Measurements from ENCODE around the gene VWA7. TPM values are rescaled to one million over a fixed set of nuclear protein-coding genes. Genes with fewer than 3 reads are reported as not detected.
A peak's percentile ranks its signal among the peaks of the same experiment; 100 is the strongest.

Gene VWA7
- total RNA-seq, 1 experiment from 2014 or later = 0.36 TPM

DNA sequence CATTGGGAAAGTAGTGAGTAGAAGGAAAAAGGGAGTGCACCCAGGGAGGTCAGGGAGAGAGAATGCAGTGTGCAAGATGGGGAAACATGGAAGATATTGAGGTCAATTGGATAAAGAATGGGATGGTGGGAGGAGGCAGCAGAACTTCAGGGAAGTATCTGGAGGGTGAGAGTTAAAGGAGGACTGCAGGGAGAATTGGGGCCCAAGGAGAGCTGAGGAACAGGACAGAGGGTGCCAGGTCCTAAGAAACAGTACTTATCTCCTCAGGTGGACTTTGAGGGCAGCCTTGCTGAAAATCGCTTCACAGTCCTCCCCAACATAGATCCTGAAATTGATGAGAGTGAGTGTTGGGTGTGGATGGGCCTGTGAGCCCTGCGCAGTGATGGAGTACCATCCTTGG, 18.8 kb downstream of the VWA7 start:
- DNase-seq (ENCODE audit: low read depth) = no peak

GRCh38 chr6:31752739-31753319, 24.3 kb downstream of the VWA7 start:
- DNase-seq (ENCODE audit: low read depth) = peak; percentile 65

- DNase-seq (ENCODE audit: low read depth) = no peak
Observed at GRCh38 chr6:31750411-31751022, 26.6 kb downstream of the VWA7 start.

DNA sequence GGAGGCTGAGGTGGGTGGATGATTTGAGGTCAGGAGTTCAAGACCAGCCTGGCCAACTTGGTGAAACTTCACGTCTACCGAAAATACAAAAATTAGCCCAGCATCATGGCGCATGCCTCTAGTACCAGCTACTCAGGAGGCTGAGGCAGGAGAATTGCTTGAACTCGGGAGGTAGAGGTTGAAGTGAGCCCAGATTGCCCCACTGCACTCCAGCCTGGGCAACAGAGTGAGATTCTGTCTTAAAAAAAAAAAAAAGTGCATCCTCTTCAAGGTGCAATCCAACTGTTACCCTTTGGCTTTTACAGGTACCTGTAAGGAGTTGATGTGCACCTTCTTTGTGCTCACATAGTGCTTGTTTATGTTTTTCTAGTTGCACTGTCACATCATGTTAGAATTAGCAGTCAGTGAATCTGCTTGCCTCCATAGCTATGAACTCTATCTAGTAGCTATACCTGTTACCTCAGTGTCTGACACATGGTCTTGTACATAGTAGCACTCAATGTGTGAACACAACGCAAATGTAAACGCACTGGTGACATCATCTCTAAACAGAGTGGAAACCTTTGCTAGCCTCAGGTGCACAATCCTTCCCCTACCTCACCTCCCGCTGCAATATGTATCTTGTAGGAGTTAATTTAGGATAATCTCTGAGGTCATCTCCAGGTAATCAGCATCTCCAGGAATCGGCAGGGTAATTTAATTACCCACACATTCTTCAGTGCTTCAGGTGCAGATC, 27.7 kb downstream of the VWA7 start:
- no peak for DNase-seq (ENCODE audit: low read depth)

DNA sequence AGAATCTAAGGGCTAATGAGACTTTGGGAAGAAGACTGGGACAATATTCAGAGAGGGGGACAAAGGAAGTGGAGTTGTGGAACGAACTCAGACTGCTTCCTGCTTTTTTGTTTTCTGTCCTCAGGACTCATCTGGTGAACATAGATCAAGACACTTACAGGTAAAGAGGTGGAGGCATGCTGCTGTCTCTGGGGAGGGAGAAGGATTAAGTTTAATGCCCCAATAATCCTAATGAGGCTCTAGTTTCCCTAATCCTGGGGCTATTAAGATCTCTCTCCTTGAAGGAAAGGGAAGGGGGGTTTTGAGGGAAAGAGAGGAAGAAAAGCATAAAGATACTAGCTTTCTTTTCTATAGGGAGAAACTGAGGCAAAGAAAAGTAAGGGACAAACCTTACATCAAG, 32.7 kb downstream of the VWA7 start:
- no peak for DNase-seq (ENCODE audit: low read depth)

- no peak for DNase-seq (ENCODE audit: low read depth)
Observed at GRCh38 chr6:31742894-31743293, 34.2 kb downstream of the VWA7 start.

GRCh38 chr6:31741815-31742214, 35.3 kb downstream of the VWA7 start:
- DNase-seq (ENCODE audit: low read depth) = no peak

DNA sequence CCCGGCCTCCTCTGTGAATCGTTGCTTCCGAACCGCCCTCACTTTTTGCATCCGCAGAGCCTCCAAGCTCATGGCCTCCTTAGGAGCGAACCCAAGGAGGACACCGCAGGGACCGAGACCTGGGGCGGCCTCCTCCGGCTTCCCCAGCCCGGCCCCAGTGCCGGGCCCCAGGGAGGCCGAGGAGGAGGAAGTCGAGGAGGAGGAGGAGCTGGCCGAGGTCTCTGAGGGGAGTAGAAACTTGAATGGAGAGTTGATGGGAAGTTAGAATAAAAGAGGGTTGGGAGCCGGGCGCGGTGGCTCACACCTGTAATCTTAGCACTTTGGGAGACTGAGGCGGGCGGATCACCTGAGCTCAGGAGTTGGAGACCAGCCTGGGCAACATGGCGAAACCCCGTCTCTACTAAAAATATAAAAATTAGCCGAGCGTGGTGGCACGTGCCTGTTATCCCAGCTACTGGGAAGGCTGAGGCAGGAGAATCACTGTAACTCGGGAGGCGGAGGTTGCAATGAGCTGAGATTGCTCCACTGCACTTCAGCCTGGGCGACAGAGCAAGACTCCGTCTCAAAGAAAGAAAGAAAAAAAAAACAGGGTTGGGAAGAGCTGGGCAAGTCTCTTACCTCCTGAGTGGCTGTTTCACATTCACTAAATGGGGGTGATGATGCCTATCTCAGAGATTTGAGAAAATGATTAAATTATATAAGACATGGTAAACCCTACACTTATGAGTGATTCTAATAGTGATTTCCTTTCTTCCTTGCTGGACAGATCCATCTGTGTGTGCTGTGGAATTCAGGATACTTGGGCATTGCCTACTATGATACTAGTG, 36.5 kb downstream of the VWA7 start:
- no peak for DNase-seq (ENCODE audit: low read depth)

DNA sequence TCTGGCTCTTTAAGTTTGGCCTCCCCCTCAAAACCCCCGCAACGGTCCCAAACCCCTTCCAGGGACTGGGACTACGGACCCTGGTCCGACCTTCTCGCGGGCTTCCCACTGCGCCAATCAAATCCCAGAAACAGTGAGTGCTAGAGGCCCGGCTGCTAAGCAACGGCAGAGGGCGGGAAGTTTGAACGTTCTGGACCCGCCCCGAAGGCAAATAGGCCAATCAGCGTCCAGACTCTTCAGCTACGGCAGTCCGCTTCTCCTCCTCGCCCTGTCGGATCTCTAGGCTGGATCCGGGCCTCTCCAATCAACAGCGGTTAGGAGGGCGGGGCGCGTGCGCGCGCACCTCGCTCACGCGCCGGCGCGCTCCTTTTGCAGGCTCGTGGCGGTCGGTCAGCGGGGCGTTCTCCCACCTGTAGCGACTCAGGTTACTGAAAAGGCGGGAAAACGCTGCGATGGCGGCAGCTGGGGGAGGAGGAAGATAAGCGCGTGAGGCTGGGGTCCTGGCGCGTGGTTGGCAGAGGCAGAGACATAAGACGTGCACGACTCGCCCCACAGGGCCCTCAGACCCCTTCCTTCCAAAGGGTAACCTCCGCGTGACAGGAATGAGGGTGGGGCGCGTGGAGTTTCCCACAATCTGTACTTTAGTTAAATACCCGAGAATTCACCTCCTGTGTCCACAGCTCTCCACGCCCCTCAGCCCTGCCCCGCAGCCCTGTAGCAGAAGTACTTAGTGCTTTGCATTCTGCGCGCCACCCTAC, 37.3 kb downstream of the VWA7 start, which contains the start of gene MSH5:
Gene MSH5, plus strand, starts transcription at position 367 of the 758 bp plus-strand sequence. CDS start 462 bp downstream, outside the sequence.
- DNase-seq (ENCODE audit: low read depth) = peak; percentile 100

DNA sequence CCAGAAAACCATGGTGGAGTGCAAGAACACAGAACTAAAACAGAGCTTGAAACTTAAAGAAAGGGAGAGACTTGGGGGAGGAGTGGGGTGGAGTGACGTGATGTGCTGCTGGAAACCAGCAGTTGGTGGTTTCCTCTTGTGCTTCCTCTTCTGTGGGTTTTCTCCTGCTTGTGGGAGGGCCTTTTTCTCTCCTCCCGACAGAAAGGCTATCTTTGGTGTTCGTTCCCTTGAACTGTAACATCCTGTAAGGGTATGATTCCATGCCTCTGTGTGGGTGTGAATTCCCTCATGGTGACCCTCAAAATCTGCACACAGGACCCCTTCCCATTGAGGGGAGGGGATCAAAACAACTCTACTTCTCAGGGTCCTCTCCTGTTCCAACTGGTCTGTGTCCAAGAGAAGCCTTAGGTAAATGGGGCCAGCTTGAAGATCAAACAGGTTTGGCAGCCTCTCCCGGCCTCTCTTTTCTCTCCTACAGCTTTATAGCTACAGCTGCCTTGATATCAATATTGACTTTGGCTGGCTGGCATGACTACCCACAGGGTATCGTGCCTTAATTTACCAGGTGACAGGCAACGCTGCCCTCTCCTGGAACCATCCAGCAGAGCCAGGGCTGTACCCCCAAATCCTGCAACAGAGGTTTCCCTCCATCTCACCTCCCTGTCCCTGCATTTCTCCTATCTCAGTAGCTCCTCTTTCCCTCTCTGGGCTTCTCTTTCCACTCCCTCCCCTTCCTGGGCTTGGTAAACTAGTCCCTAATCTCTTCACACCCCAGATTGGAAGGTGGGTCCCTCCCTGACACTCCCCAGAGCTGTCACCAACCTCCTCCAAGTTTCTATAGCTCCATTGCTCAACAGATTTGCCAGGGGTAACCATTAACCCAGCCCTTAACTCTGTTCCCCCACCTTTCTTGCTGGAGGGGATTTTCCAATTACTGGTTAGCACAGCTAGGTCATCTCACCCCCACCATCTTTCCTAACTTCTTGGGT, 38.8 kb downstream of the VWA7 start:
- peak; percentile 89 for DNase-seq (ENCODE audit: low read depth)

DNA sequence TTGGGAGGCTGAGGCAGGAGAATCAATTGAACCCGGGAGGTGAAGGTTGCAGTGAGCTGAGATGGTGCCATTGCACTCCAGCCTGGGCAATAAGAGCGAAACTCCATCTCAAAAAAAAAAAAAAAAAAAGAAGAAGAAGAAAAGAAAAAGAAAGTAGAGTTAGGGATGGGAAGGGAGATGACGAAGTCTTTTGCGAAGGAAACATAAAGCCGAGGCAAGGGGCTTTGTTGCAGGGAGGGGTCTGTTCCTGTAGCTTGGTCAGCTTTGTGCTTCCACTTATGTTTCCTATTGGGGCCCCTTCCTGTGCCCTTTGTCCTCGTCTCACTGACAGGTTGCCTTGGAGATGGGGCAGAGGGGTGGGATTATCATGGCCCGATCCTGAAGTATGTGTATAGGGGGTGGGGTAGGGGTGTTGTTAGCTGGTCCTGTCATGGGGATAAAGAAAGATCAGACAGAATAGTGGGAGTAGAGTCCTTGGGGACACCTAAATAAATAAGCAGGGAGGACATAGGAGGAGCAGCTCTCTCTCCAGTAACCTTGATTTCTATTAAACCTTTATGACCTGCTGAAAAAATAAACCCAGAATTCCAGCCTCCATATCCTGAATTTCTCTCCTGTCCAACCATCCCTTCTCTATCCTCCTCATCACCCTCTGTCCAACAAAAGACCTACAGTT, 39.7 kb downstream of the VWA7 start:
- peak; percentile 11 for DNase-seq (ENCODE audit: low read depth)

- no peak for DNase-seq (ENCODE audit: low read depth)
Observed at GRCh38 chr6:31736768-31737314, 40.3 kb downstream of the VWA7 start.

GRCh38 chr6:31736021-31736767, 40.9 kb downstream of the VWA7 start, which contains the start of gene CLIC1:
Gene CLIC1 (minus strand): TSS chr6:31736530. CDS start chr6:31736300, 230 bp downstream.
- peak; percentile 88 for DNase-seq (ENCODE audit: low read depth)

- DNase-seq (ENCODE audit: low read depth) = peak; percentile 80
Observed at GRCh38 chr6:31734821-31735406, 42.2 kb downstream of the VWA7 start.

DNA sequence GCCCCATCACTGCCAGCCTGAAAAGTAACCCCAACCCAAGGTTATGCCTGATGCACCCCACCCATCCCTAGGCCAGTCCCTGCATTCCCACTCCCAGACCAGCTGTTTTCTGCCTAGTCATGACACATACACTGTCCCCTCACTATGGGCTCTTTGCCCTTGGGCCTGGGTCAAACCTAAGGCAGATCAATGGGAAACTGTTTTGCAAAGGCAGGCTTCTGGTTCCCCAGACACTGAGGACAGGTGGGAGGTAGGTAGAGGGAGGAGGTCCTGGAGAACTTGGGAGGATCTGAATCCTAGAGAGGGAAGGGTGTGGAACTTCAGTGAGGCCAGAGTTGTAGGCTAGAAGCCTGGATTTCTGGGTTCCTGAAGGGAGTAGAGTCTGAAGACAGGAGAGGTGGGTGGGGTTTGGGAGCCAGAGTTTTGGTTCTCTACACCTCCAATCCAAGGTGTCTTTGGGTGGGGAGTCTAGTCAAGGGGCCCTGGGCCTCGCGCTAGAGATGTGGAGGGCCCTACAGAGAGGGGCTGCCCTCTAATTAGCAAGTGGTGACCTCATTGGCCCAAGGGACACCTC, 42.8 kb downstream of the VWA7 start:
- DNase-seq (ENCODE audit: low read depth) = no peak

DNA sequence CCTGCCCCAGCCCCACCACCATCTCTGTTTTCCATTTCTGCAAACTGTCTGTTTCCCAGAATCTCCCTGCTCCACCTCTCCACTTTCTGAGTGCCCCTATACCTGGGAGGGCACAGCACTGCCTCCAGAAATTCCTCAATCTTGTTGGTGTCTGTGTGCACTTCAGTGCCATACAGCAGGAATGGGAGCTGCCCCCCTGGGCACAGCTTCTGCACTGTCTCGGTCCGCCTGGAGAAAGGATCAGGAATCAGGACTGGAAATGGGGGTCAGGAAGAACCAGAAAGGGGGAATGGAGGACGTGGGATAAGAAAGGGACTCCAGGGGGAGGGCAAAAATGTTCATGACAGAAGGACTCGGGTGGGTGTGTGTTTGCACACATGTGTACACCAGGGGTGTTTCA, 43.4 kb downstream of the VWA7 start:
- DNase-seq (ENCODE audit: low read depth) = no peak

GRCh38 chr6:31732029-31732428, 45.1 kb downstream of the VWA7 start:
- DNase-seq (ENCODE audit: low read depth) = no peak

DNA sequence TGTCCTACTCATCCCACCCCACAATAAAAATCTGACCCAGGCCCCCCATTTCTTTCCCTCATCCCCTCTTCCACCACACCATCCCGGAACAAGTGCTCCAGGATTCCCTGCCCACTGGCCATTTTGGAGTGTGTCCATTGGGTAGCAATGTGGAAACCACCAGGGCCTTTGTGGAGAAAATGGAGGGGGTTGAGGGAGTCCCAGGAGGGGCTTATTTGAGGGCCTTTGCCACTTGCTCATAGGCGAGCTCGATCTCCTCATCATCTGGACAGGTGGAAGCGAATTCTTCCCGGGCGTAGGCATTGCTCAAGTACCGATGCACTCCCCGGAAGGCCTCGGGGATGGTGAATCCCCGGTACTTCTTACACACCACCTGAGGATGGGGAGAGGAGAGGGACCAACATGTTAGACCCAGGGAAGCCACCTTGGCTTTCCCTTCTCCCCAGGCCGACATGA, 46.5 kb downstream of the VWA7 start:
- no peak for DNase-seq (ENCODE audit: low read depth)
